Measurements from ENCODE around the gene CDH13.

DNA sequence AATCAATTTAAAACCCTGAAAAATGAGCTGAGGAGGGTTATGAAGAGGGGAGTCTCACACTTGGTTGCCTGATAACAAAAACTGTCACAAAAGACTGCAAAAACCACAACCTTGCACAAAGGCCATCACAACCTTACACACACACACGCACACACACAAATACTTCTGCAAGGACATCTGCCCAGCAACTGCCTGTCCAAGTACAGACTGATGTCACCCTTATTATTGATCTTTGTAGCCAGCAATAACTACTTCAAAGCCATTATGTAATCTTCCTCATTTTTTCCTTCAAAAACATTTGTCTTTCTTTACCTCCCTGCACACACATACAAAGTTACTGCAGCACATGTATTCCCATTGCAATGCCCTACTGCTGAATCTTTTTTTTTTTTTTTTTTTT, 927.8 kb downstream of the CDH13 start:
- no peak for TF ChIP-seq EZH2 (IDR thresholded peaks at IDR 0.05; ENCODE audit: borderline replicate concordance, low read depth, low read length, severe bottlenecking)
- TF ChIP-seq, protein P1, sequence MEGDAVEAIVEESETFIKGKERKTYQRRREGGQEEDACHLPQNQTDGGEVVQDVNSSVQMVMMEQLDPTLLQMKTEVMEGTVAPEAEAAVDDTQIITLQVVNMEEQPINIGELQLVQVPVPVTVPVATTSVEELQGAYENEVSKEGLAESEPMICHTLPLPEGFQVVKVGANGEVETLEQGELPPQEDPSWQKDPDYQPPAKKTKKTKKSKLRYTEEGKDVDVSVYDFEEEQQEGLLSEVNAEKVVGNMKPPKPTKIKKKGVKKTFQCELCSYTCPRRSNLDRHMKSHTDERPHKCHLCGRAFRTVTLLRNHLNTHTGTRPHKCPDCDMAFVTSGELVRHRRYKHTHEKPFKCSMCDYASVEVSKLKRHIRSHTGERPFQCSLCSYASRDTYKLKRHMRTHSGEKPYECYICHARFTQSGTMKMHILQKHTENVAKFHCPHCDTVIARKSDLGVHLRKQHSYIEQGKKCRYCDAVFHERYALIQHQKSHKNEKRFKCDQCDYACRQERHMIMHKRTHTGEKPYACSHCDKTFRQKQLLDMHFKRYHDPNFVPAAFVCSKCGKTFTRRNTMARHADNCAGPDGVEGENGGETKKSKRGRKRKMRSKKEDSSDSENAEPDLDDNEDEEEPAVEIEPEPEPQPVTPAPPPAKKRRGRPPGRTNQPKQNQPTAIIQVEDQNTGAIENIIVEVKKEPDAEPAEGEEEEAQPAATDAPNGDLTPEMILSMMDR (IDR thresholded peaks at IDR 0.05; ENCODE audit: borderline replicate concordance, extremely low read depth, low read length, poor library complexity, severe bottlenecking), result no peak
